ENCODE results near the gene ZNF836. TPM values are rescaled to one million over a fixed set of nuclear protein-coding genes. Genes with fewer than 3 reads are reported as not detected.

The ZNF836 gene
- total and polyA plus RNA-seq, 2 experiments from 2014 or later = 2.9 to 9.4 TPM

GRCh38 chr19:52115526-52116053 is 55.8 kb downstream of the ZNF836 start:
- Histone ChIP-seq H3K4me3 (no peak overlapping the region), H3K27me3 (no peaks in the 10 kb centered on the region), H3K27ac (no peak overlapping the region), H3K9me2 (replicated peaks; ENCODE audit: insufficient read depth) (no peaks in the 10 kb centered on the region), H3K79me2 (peaks cover 7% of the 10 kb centered on the region), H2AFZ (no peak overlapping the region), H4K20me1 (ENCODE audit: insufficient read depth, poor library complexity, severe bottlenecking) (no peaks in the 10 kb centered on the region), H3K4me2 (no peak overlapping the region), H3K36me3 (replicated peaks; ENCODE audit: insufficient read depth, low read depth) (peaks cover 47% of the 10 kb centered on the region), H3K4me1 (ENCODE audit: insufficient read depth) (no peaks in the 10 kb centered on the region), H3K9me3 (ENCODE audit: low read depth) (peaks cover 92% of the 10 kb centered on the region)
- no peak for DNase-seq (ENCODE audit: low spot score)
- TF ChIP-seq CTCF (IDR thresholded peaks at IDR 0.05; ENCODE audit: poor library complexity) (no peak), EZH2 (IDR thresholded peaks at IDR 0.05; ENCODE audit: borderline replicate concordance) (no peak), EZH2phosphoT487 (IDR thresholded peaks at IDR 0.05; ENCODE audit: low read depth, severe bottlenecking, unreplicated experiment) (no peak)
- WGBS (ENCODE audit: low lambda C conversion rate, missing lambda C conversion rate) = over 99% methylated on average over 12 of the region's 12 CpGs

DNA sequence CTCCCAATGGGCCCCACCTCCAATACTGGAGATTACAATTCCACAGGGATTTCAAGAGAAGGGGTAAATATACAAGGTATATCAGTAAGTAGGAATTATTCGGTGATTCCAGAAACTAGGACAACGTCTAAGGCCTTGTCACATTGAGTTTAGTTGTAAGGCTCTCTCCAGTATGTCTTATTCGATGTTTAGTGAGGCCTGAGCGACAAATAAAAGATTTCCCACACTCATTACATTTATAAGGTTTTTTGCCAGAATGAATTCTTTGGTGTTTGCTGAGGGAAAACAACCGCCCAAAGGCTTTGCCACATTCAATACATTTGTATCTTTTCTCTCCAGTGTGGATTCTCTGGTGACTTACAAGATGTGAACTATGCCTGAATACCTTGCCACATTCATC is 56.7 kb downstream of the ZNF836 start:
- H3K4me3 ChIP-seq = no peak overlapping the region
- 98% methylated on average over 5 of the region's 5 CpGs for WGBS (ENCODE audit: low lambda C conversion rate, missing lambda C conversion rate)
- peaks cover 45% of the 10 kb centered on the region for H3K36me3 ChIP-seq (replicated peaks; ENCODE audit: insufficient read depth, low read depth)
- H3K79me2 ChIP-seq = peaks cover 7% of the 10 kb centered on the region
- H2AFZ ChIP-seq = no peak overlapping the region
- H3K27me3 ChIP-seq = no peaks in the 10 kb centered on the region
- H3K27ac ChIP-seq = no peak overlapping the region
- no peaks in the 10 kb centered on the region for H3K4me1 ChIP-seq (ENCODE audit: insufficient read depth)
- no peaks in the 10 kb centered on the region for H3K9me2 ChIP-seq (replicated peaks; ENCODE audit: insufficient read depth)
- H3K9me3 ChIP-seq (ENCODE audit: low read depth) = peaks cover 87% of the 10 kb centered on the region
- H3K4me2 ChIP-seq = no peak overlapping the region
- DNase-seq (ENCODE audit: low spot score) = no peak
- TF ChIP-seq EZH2phosphoT487 (IDR thresholded peaks at IDR 0.05; ENCODE audit: low read depth, severe bottlenecking, unreplicated experiment) (no peak), EZH2 (IDR thresholded peaks at IDR 0.05; ENCODE audit: borderline replicate concordance) (no peak)
- no peaks in the 10 kb centered on the region for H4K20me1 ChIP-seq (ENCODE audit: insufficient read depth, poor library complexity, severe bottlenecking)

DNA sequence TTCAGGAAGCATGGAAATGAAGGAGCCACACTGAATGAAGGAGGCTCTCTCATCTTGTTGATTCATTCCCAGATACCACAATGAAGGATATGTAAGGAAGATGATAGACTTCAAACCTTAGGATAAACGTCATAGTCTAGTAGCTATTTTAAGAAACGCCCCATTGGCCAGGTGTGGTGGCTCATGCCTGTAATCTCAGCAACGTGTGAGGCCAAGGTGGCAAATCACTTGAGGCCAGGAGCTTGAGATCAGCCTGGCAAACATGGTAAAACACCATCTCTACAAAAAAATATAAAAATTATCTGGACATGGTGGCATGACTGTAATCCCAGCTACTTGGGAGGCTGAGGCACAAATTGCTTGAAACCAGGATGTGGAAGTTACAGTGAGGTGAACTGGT is 58.8 kb downstream of the ZNF836 start:
- H2AFZ ChIP-seq = no peak overlapping the region
- H3K9me3 ChIP-seq (ENCODE audit: low read depth) = peaks cover 74% of the 10 kb centered on the region
- no peak overlapping the region for H3K4me2 ChIP-seq
- H3K9me2 ChIP-seq (replicated peaks; ENCODE audit: insufficient read depth) = no peaks in the 10 kb centered on the region
- DNase-seq (ENCODE audit: low spot score) = no peak
- no peaks in the 10 kb centered on the region for H3K79me2 ChIP-seq
- no peaks in the 10 kb centered on the region for H3K4me1 ChIP-seq (ENCODE audit: insufficient read depth)
- H3K27ac ChIP-seq = no peak overlapping the region
- no peak for TF ChIP-seq EZH2 (IDR thresholded peaks at IDR 0.05; ENCODE audit: borderline replicate concordance)
- TF ChIP-seq CTCF (IDR thresholded peaks at IDR 0.05; ENCODE audit: poor library complexity) = no peak
- 98% methylated on average over 3 of the region's 3 CpGs for WGBS (ENCODE audit: low lambda C conversion rate, missing lambda C conversion rate)
- H3K4me3 ChIP-seq = no peak overlapping the region
- H3K36me3 ChIP-seq (replicated peaks; ENCODE audit: insufficient read depth, low read depth) = peaks cover 26% of the 10 kb centered on the region
- H3K27me3 ChIP-seq = no peaks in the 10 kb centered on the region
- no peaks in the 10 kb centered on the region for H4K20me1 ChIP-seq (ENCODE audit: insufficient read depth, poor library complexity, severe bottlenecking)

- no peak overlapping the region for H3K4me3 ChIP-seq
- peaks cover 58% of the 10 kb centered on the region for H3K9me3 ChIP-seq (ENCODE audit: low read depth)
- H3K27ac ChIP-seq = no peak overlapping the region
- no peak for TF ChIP-seq CTCF (IDR thresholded peaks at IDR 0.05; ENCODE audit: poor library complexity)
- H3K36me3 ChIP-seq (replicated peaks; ENCODE audit: insufficient read depth, low read depth) = peaks cover 17% of the 10 kb centered on the region
- 96% methylated on average over 6 of the region's 6 CpGs for WGBS (ENCODE audit: low lambda C conversion rate, missing lambda C conversion rate)
- H3K4me1 ChIP-seq (ENCODE audit: insufficient read depth) = no peaks in the 10 kb centered on the region
- H3K27me3 ChIP-seq = no peaks in the 10 kb centered on the region
- DNase-seq (ENCODE audit: low spot score) = no peak
- H4K20me1 ChIP-seq (ENCODE audit: insufficient read depth, poor library complexity, severe bottlenecking) = no peaks in the 10 kb centered on the region
- no peak overlapping the region for H2AFZ ChIP-seq
- no peak overlapping the region for H3K4me2 ChIP-seq
- no peaks in the 10 kb centered on the region for H3K79me2 ChIP-seq
- H3K9me2 ChIP-seq (replicated peaks; ENCODE audit: insufficient read depth) = no peaks in the 10 kb centered on the region
Observed at GRCh38 chr19:52110780-52111179, 60.6 kb downstream of the ZNF836 start.

Small RNA genes lying within 50 kb of the gene (small RNA-seq; reads per million reads assigned to genes)
- 0.34 reads per million, percentile 15 among the genes with 10 or more reads in this experiment for gene RPL37P23

Other genes with a start within 250 kb of the ZNF836 start
- 4.3 and 6.5 TPM in 2 replicates for gene ZNF613, start 244.1 kb downstream of the ZNF836 start, total RNA-seq
- 3.8 and 5.2 TPM in 2 replicates for gene ZNF613, start 244.1 kb downstream of the ZNF836 start, polyA plus RNA-seq
- gene ZNF350, start 184.8 kb downstream of the ZNF836 start, total RNA-seq = 3.5 and 4.3 TPM in 2 replicates
- 3.1 and 5.0 TPM in 2 replicates for gene ZNF350, start 184.8 kb downstream of the ZNF836 start, polyA plus RNA-seq
- 11.6 and 17.6 TPM in 2 replicates for gene ZNF615, start 163.4 kb downstream of the ZNF836 start, total RNA-seq
- 3.4 and 4.9 TPM in 2 replicates for gene ZNF615, start 163.4 kb downstream of the ZNF836 start, polyA plus RNA-seq
- gene ZNF614, start 143.2 kb downstream of the ZNF836 start, total RNA-seq = 10.7 and 10.8 TPM in 2 replicates
- 4.2 and 5.5 TPM in 2 replicates for gene ZNF614, start 143.2 kb downstream of the ZNF836 start, polyA plus RNA-seq
- 7.4 and 10.1 TPM in 2 replicates for gene ZNF432, start 122.8 kb downstream of the ZNF836 start, total RNA-seq
- gene ZNF432, start 122.8 kb downstream of the ZNF836 start, polyA plus RNA-seq = 3.4 and 4.8 TPM in 2 replicates
- 21.8 and 22.7 TPM in 2 replicates for gene ZNF841, start 75.9 kb downstream of the ZNF836 start, total RNA-seq
- gene ZNF841, start 75.9 kb downstream of the ZNF836 start, polyA plus RNA-seq = 4.1 and 5.2 TPM in 2 replicates
- gene ZNF616, start 31.7 kb downstream of the ZNF836 start, total RNA-seq = 9.1 and 10.7 TPM in 2 replicates
- gene ZNF616, start 31.7 kb downstream of the ZNF836 start, polyA plus RNA-seq = 4.6 and 7.8 TPM in 2 replicates
- gene PPP2R1A, start 18.4 kb upstream of the ZNF836 start, total RNA-seq = 171 and 181 TPM in 2 replicates
- gene PPP2R1A, start 18.4 kb upstream of the ZNF836 start, polyA plus RNA-seq = 283 and 304 TPM in 2 replicates
- 8.3 and 11.4 TPM in 2 replicates for gene ZNF766, start 98.0 kb upstream of the ZNF836 start, total RNA-seq
- 11.6 and 13.1 TPM in 2 replicates for gene ZNF766, start 98.0 kb upstream of the ZNF836 start, polyA plus RNA-seq
- 8.7 and 10.5 TPM in 2 replicates for gene ZNF480, start 125.5 kb upstream of the ZNF836 start, total RNA-seq
- gene ZNF480, start 125.5 kb upstream of the ZNF836 start, polyA plus RNA-seq = 16.1 and 17.9 TPM in 2 replicates
- 4.1 and 5.7 TPM in 2 replicates for gene ZNF610, start 164.6 kb upstream of the ZNF836 start, total RNA-seq
- gene ZNF610, start 164.6 kb upstream of the ZNF836 start, polyA plus RNA-seq = 4.7 and 5.3 TPM in 2 replicates
- gene ZNF880, start 198.3 kb upstream of the ZNF836 start, total RNA-seq = 24.9 and 30.7 TPM in 2 replicates
- 28.7 and 36.9 TPM in 2 replicates for gene ZNF880, start 198.3 kb upstream of the ZNF836 start, polyA plus RNA-seq
- 17.9 and 22.2 TPM in 2 replicates for gene ZNF528, start 226.2 kb upstream of the ZNF836 start, total RNA-seq
- gene ZNF528, start 226.2 kb upstream of the ZNF836 start, polyA plus RNA-seq = 12.4 and 17.0 TPM in 2 replicates

All from hepatocyte (in vitro differentiated cells).